ENCODE results near the gene FASTK.

The FASTK gene

GRCh38 chr7:151064454-151064853, 16.2 kb downstream of the FASTK start:
- DNase-seq (ENCODE audit: low spot score) = no peak

GRCh38 chr7:151063212-151063561, 17.4 kb downstream of the FASTK start:
- no peak for DNase-seq (ENCODE audit: low spot score)

- no peak for DNase-seq (ENCODE audit: low spot score)
Observed at GRCh38 chr7:151062399-151063211, 18.0 kb downstream of the FASTK start.

- DNase-seq (ENCODE audit: low spot score) = no peak
Observed at GRCh38 chr7:151062111-151062398, 18.6 kb downstream of the FASTK start.

- no peak for DNase-seq (ENCODE audit: low spot score)
Observed at GRCh38 chr7:151061213-151062110, 19.1 kb downstream of the FASTK start.

GRCh38 chr7:151060416-151061212, 20.0 kb downstream of the FASTK start:
- peak; percentile 58 for DNase-seq (ENCODE audit: low spot score)

GRCh38 chr7:151060113-151060415, 20.5 kb downstream of the FASTK start:
- no peak for DNase-seq (ENCODE audit: low spot score)

GRCh38 chr7:151059367-151060112, 21.1 kb downstream of the FASTK start, which contains the start of gene SLC4A2:
SLC4A2 (plus strand) TSS chr7:151059589; CDS start chr7:151061988, 2,399 bp downstream.
- DNase-seq (ENCODE audit: low spot score) = peak; percentile 85

- DNase-seq (ENCODE audit: low spot score) = peak; percentile 43
Observed at GRCh38 chr7:151058781-151059366, 21.7 kb downstream of the FASTK start.

- DNase-seq (ENCODE audit: low spot score) = peak; percentile 100
Observed at GRCh38 chr7:151057989-151058780, 22.4 kb downstream of the FASTK start.

GRCh38 chr7:151057506-151057988, 23.1 kb downstream of the FASTK start, which contains the start of gene CDK5:
CDK5 (minus strand) TSS chr7:151057897; CDS start chr7:151057848, 49 bp downstream.
- no peak for DNase-seq (ENCODE audit: low spot score)

GRCh38 chr7:151056666-151057505, 23.7 kb downstream of the FASTK start:
- DNase-seq (ENCODE audit: low spot score) = no peak

GRCh38 chr7:151056283-151056665, 24.3 kb downstream of the FASTK start:
- no peak for DNase-seq (ENCODE audit: low spot score)

- no peak for DNase-seq (ENCODE audit: low spot score)
Observed at GRCh38 chr7:151053751-151054150, 26.9 kb downstream of the FASTK start.

GRCh38 chr7:151053096-151053495, 27.5 kb downstream of the FASTK start:
- DNase-seq (ENCODE audit: low spot score) = no peak

GRCh38 chr7:151051108-151051507, 29.5 kb downstream of the FASTK start:
- peak; percentile 40 for DNase-seq (ENCODE audit: low spot score)

- no peak for DNase-seq (ENCODE audit: low spot score)
Observed at GRCh38 chr7:151048911-151049463, 31.6 kb downstream of the FASTK start.

- DNase-seq (ENCODE audit: low spot score) = no peak
Observed at GRCh38 chr7:151047976-151048815, 32.4 kb downstream of the FASTK start, which contains the start of gene ASIC3. ASIC3 (plus strand) TSS chr7:151048531; CDS start chr7:151048886, 355 bp downstream.

All from Ammon's horn (tissue), 1 donor.